ENCODE results near the gene TSKU.

TSKU gene

GRCh38 chr11:76769645-76770586 lies 13.2 kb upstream of the TSKU start:
- peaks cover 33% of the 10 kb centered on the region for H3K4me1 ChIP-seq (ENCODE audit: control insufficient read depth, insufficient read depth, low read length)

GRCh38 chr11:76770642-76771445 lies 12.3 kb upstream of the TSKU start:
- H3K36me3 ChIP-seq (ENCODE audit: control insufficient read depth, insufficient read depth, low read length): no peaks in the 10 kb centered on the region
- H3K9me3 ChIP-seq (ENCODE audit: control insufficient read depth, low read length): no peaks in the 10 kb centered on the region
- 49 to 52% methylated on average over 6 of the region's 6 CpGs for WGBS, 2 experiments
- H3K4me1 ChIP-seq (ENCODE audit: control insufficient read depth, insufficient read depth, low read length): peaks cover 33% of the 10 kb centered on the region
- H3K27me3 ChIP-seq (ENCODE audit: control insufficient read depth, insufficient read depth, low read length, poor library complexity, severe bottlenecking): no peaks in the 10 kb centered on the region
- no peak overlapping the region for H3K4me3 ChIP-seq (ENCODE audit: insufficient read depth, low read depth, low read length)
- H3K27ac ChIP-seq (ENCODE audit: insufficient read depth, low read depth, low read length, poor library complexity, severe bottlenecking): peak overlapping the region; percentile 9

More at GRCh38 chr11:76769645-76770586, 13.2 kb upstream of the TSKU start:
- H3K27me3 ChIP-seq (ENCODE audit: control insufficient read depth, insufficient read depth, low read length, poor library complexity, severe bottlenecking): no peaks in the 10 kb centered on the region
- H3K4me3 ChIP-seq (ENCODE audit: insufficient read depth, low read depth, low read length): no peak overlapping the region
- no peaks in the 10 kb centered on the region for H3K36me3 ChIP-seq (ENCODE audit: control insufficient read depth, insufficient read depth, low read length)
- no peak overlapping the region for H3K27ac ChIP-seq (ENCODE audit: insufficient read depth, low read depth, low read length, poor library complexity, severe bottlenecking)
- no peaks in the 10 kb centered on the region for H3K9me3 ChIP-seq (ENCODE audit: control insufficient read depth, low read length)
- WGBS, 2 experiments: 92% methylated on average over 13 of the region's 13 CpGs

GRCh38 chr11:76771446-76772099 lies 11.6 kb upstream of the TSKU start:
- Histone ChIP-seq H3K36me3 (ENCODE audit: control insufficient read depth, insufficient read depth, low read length) (no peaks in the 10 kb centered on the region), H3K4me1 (ENCODE audit: control insufficient read depth, insufficient read depth, low read length) (peaks cover 33% of the 10 kb centered on the region), H3K27ac (ENCODE audit: insufficient read depth, low read depth, low read length, poor library complexity, severe bottlenecking) (no peak overlapping the region), H3K4me3 (ENCODE audit: insufficient read depth, low read depth, low read length) (no peak overlapping the region), H3K9me3 (ENCODE audit: control insufficient read depth, low read length) (no peaks in the 10 kb centered on the region), H3K27me3 (ENCODE audit: control insufficient read depth, insufficient read depth, low read length, poor library complexity, severe bottlenecking) (no peaks in the 10 kb centered on the region)
- WGBS, 2 experiments: 81 to 83% methylated on average over 8 of the region's 8 CpGs

GRCh38 chr11:76772100-76772782 lies 10.9 kb upstream of the TSKU start:
- Histone ChIP-seq H3K36me3 (ENCODE audit: control insufficient read depth, insufficient read depth, low read length) (no peaks in the 10 kb centered on the region), H3K27ac (ENCODE audit: insufficient read depth, low read depth, low read length, poor library complexity, severe bottlenecking) (no peak overlapping the region), H3K4me3 (ENCODE audit: insufficient read depth, low read depth, low read length) (no peak overlapping the region), H3K27me3 (ENCODE audit: control insufficient read depth, insufficient read depth, low read length, poor library complexity, severe bottlenecking) (no peaks in the 10 kb centered on the region), H3K9me3 (ENCODE audit: control insufficient read depth, low read length) (no peaks in the 10 kb centered on the region), H3K4me1 (ENCODE audit: control insufficient read depth, insufficient read depth, low read length) (peaks cover 33% of the 10 kb centered on the region)
- 89 to 90% methylated on average over 7 of the region's 7 CpGs for WGBS, 2 experiments

GRCh38 chr11:76772783-76773106 lies 10.4 kb upstream of the TSKU start:
- H3K36me3 ChIP-seq (ENCODE audit: control insufficient read depth, insufficient read depth, low read length): no peaks in the 10 kb centered on the region
- WGBS, 2 experiments: 86 to 87% methylated on average over 5 of the region's 5 CpGs
- no peaks in the 10 kb centered on the region for H3K9me3 ChIP-seq (ENCODE audit: control insufficient read depth, low read length)
- no peaks in the 10 kb centered on the region for H3K27me3 ChIP-seq (ENCODE audit: control insufficient read depth, insufficient read depth, low read length, poor library complexity, severe bottlenecking)
- peaks cover 28% of the 10 kb centered on the region for H3K4me1 ChIP-seq (ENCODE audit: control insufficient read depth, insufficient read depth, low read length)
- no peak overlapping the region for H3K4me3 ChIP-seq (ENCODE audit: insufficient read depth, low read depth, low read length)
- no peak overlapping the region for H3K27ac ChIP-seq (ENCODE audit: insufficient read depth, low read depth, low read length, poor library complexity, severe bottlenecking)

GRCh38 chr11:76773921-76774361 lies 9.2 kb upstream of the TSKU start:
- Histone ChIP-seq H3K4me3 (ENCODE audit: insufficient read depth, low read depth, low read length) (no peak overlapping the region), H3K9me3 (ENCODE audit: control insufficient read depth, low read length) (no peaks in the 10 kb centered on the region), H3K36me3 (ENCODE audit: control insufficient read depth, insufficient read depth, low read length) (peaks cover 2% of the 10 kb centered on the region), H3K27me3 (ENCODE audit: control insufficient read depth, insufficient read depth, low read length, poor library complexity, severe bottlenecking) (no peaks in the 10 kb centered on the region), H3K27ac (ENCODE audit: insufficient read depth, low read depth, low read length, poor library complexity, severe bottlenecking) (no peak overlapping the region), H3K4me1 (ENCODE audit: control insufficient read depth, insufficient read depth, low read length) (peaks cover 19% of the 10 kb centered on the region)
- 88 to 90% methylated on average over 2 of the region's 2 CpGs for WGBS, 2 experiments

GRCh38 chr11:76776472-76776871 lies 6.7 kb upstream of the TSKU start:
- no peaks in the 10 kb centered on the region for H3K9me3 ChIP-seq (ENCODE audit: control insufficient read depth, low read length)
- H3K4me1 ChIP-seq (ENCODE audit: control insufficient read depth, insufficient read depth, low read length): peaks cover 10% of the 10 kb centered on the region
- no peak overlapping the region for H3K27ac ChIP-seq (ENCODE audit: insufficient read depth, low read depth, low read length, poor library complexity, severe bottlenecking)
- H3K36me3 ChIP-seq (ENCODE audit: control insufficient read depth, insufficient read depth, low read length): peaks cover 3% of the 10 kb centered on the region
- WGBS, 2 experiments: 94% methylated on average over 3 of the region's 3 CpGs
- no peaks in the 10 kb centered on the region for H3K27me3 ChIP-seq (ENCODE audit: control insufficient read depth, insufficient read depth, low read length, poor library complexity, severe bottlenecking)
- no peak overlapping the region for H3K4me3 ChIP-seq (ENCODE audit: insufficient read depth, low read depth, low read length)

GRCh38 chr11:76777305-76777704 lies 5.9 kb upstream of the TSKU start:
- Histone ChIP-seq H3K9me3 (ENCODE audit: control insufficient read depth, low read length) (no peaks in the 10 kb centered on the region), H3K4me1 (ENCODE audit: control insufficient read depth, insufficient read depth, low read length) (peaks cover 10% of the 10 kb centered on the region), H3K36me3 (ENCODE audit: control insufficient read depth, insufficient read depth, low read length) (peaks cover 3% of the 10 kb centered on the region), H3K4me3 (ENCODE audit: insufficient read depth, low read depth, low read length) (no peak overlapping the region), H3K27me3 (ENCODE audit: control insufficient read depth, insufficient read depth, low read length, poor library complexity, severe bottlenecking) (no peaks in the 10 kb centered on the region), H3K27ac (ENCODE audit: insufficient read depth, low read depth, low read length, poor library complexity, severe bottlenecking) (no peak overlapping the region)

GRCh38 chr11:76777876-76778275 lies 5.3 kb upstream of the TSKU start:
- no peaks in the 10 kb centered on the region for H3K9me3 ChIP-seq (ENCODE audit: control insufficient read depth, low read length)
- no peaks in the 10 kb centered on the region for H3K27me3 ChIP-seq (ENCODE audit: control insufficient read depth, insufficient read depth, low read length, poor library complexity, severe bottlenecking)
- H3K4me1 ChIP-seq (ENCODE audit: control insufficient read depth, insufficient read depth, low read length): peaks cover 10% of the 10 kb centered on the region
- WGBS, 2 experiments: 88 to 94% methylated on average over 1 of the region's 2 CpGs
- no peak overlapping the region for H3K4me3 ChIP-seq (ENCODE audit: insufficient read depth, low read depth, low read length)
- no peak overlapping the region for H3K27ac ChIP-seq (ENCODE audit: insufficient read depth, low read depth, low read length, poor library complexity, severe bottlenecking)
- peaks cover 3% of the 10 kb centered on the region for H3K36me3 ChIP-seq (ENCODE audit: control insufficient read depth, insufficient read depth, low read length)

All from ectodermal cell (in vitro differentiated cells).